GM21723 (cell line): Measurements from ENCODE around the gene CETN1.
A peak's percentile ranks its signal among the peaks of the same experiment; 100 is the strongest.

Source experiments
- ATAC-seq: cut with Tn5 transposase; IDR thresholded peaks from one replicate; pipeline ENCODE4 v1.9.1; 2021; ENCODE audit warnings: mild to moderate bottlenecking, moderate library complexity; ENCODE audit not compliant: unreplicated experiment

Gene CETN1

DNA sequence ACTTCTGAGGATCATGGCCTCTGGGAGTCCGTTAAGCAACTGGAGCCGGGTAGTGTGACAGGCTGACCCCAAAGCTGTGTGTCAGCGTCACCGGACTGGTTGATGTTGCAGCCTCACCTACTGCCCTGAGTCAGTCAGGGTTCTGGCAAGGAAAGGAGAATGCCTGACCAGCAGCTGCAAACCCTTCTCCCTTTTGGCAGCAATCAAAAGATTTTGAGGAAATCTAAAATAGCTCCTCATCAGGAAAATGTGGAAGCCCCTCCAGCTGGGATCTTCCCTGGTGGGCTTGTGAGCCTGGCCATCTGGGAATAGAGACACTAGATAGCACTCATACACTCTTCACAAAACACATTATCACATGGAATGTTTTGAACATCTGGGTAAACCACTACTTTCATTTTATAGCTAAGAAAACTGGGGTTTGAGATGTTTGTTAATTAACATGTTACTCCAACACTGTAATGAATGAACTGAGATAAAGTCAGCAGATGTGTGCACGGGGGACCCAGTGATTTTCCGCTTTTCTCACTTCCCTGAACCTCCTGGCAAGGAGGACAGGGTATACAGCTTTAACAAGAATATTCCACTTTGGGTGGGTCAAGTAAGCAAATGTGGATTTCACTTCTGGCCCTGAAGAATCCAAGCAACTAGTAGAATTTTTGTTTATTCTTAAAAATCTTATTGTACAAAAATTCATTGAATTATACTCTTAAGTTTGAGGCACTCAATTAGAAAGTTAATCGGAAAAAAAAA lies 41.3 kb downstream of the CETN1 start:
- ATAC-seq, result no peak

DNA sequence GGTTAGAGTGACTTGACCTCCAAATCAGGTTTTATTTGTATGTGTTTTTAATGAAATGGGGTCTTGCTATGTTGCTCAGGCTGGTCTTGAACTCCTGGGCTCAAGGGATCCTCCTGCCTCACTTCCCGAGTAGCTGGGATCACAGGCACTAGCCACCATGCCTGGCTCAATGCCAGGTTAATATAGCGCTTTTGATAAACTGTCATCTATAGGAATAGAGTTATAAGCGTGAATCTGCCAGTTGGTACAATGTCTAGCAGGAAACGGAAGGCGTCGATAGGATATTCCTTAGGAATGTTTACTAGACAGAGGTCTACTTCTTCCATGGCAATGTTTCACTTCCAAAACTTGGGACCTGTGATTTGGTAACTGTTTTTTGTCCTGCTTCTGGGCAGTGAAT lies 42.1 kb downstream of the CETN1 start:
- ATAC-seq, result no peak

DNA sequence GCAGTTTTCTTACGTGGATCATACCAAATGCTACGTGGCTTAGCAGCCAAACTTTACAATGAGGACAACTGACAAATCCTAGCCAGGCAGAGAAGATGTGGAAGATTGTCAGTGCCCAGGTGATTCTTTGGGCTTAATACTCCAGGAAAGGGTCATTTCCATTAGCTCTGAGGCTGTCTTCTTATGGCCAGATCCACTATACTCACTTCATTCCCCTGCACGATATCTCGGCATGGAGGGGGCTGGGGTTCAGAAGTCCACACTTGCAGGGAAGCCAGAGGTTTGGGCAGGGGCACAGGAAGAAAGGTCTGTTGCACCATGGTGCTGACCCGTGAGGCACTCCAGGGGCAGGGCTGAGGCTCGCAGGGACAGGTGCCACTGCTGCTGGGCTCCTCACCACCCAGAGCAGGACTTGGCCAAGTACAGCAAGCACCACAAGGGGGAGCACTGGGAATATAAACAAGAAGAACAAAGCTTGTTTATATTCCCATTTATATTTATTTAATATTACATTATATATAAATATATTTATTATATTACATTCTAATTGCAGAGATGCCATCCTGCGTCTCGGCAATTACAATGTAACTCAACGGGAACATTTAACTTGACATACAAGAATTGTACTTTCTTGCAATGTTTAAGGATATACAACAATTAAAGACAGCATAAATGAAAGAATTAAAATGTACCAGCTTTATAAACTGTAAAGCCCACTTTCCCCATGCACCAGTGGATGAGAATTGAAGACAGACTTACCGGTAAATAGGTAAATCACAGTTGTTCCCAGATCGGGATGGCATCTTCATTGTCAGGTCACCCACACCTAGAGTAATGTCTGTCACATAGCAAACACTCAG lies 43.8 kb downstream of the CETN1 start:
- peak; percentile 82 for ATAC-seq

DNA sequence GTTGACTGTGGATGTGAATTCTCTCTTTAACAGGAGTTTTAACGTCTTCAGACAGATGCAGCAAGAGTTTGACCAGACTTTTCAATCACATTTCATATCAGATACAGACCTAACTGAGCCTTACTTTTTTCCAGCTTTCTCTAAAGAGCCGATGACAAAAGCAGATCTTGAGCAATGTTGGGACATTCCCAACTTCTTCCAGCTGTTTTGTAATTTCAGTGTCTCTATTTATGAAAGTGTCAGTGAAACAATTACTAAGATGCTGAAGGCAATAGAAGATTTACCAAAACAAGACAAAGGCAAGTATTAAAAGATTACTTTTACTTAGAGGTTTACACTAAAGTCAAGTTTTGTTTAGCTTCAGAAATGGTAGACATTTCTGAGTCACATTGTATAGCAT lies 47.1 kb downstream of the CETN1 start:
- ATAC-seq, result no peak

DNA sequence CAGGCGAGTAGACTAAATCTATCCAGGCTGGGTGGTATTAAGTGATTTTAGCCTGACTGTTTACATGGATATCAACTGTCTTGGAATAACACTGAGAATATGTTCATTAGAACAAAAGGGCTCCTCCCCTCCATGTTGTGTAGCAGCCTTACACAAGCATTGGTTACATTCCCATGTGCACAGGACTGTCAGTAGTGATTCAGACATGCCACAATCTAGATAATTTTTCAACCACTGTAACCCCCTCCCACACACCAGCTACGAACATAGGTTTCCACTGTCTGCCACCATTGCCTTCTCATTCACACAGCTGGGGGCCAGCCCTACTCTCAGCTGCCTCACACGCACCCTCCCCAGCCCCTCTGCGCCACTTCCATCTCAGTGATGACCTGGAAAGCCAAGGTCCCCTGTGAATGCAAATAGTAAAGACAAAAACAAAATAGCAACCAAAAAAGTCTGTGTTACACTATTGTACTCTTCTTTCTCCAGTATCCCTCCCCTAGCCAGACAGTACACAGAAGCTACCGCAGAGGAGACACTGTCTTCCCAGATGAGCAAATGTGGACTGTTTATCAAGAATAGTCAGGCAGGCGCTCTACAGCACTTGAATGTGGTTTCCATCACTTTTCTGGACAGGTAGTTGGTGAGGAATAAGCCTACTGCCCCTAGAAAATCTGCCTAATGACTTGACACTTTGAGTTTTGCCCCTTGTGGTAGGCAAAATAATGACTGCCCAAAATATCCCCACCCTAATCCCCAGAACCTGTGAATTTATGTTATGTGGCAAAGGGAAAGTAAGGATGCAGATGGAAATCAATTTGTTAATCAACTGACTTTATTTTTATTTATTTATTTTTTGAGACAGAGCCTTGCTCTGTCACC lies 49.3 kb downstream of the CETN1 start:
- no peak for ATAC-seq

DNA sequence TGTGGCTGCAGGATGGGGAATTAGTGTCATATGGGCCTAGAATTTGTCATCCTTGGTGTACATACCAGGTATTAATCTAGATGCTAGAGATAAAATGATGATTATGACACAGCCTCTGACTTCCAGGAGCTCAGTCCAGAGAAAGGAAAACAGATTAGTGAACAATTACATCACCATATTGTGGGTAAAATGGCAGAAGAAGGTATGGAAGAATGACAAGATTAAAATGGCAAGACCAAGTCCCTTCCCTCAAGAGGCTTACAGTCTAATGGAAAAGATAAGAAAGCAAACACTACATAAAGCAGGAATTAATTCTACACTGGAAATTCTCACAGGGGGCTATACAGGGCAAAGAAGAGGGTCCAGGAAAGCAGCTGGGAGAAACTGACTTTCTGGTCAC lies 51.4 kb downstream of the CETN1 start:
- no peak for ATAC-seq
